Right ventricle myocardium inferior (tissue), 1 donor: Measurements from ENCODE around the gene TXNIP. TPM values are rescaled to one million over a fixed set of nuclear protein-coding genes. Genes with fewer than 3 reads are reported as not detected.
"Not testable (repeated sequence)": the region's sequence is repeated elsewhere in the genome, so short reads cannot be mapped to it uniquely, and the experiment has no call there.

ENCODE experiments used
- ATAC-seq: fragments of 200-7000 bp; cut with Tn5 transposase; one replicate; pipeline ENCODE4 v1.9.1; 2020; ENCODE audit warnings: mild to moderate bottlenecking, moderate library complexity
- DNase-seq: peaks from one replicate; pipeline ENCODE4 v3.0.0; 2021; ENCODE audit errors: missing footprints
- intact Hi-C: fragments of 100-400 bp; cut with DNase I; formaldehyde crosslinking; loops from one replicate; pipeline ENCODE4 v1.11.0; 2022
- long read RNA-seq: library from polyadenylated mRNA; unstranded; transcript quantifications from one replicate; pipeline ENCODE4 v2.0.0, GENCODE V29; 2021
- total RNA-seq: library from RNA; stranded (reverse); fragmentation: NEBNext Ultra II Directional; extraction: Animal tissue kit (Norgen Biotek cat#: 25700); gene quantifications from one replicate; pipeline ENCODE4 v1.2.1, GENCODE V29; 2021
- donor health status: DM: no; HTN: yes; CAD: no; lungs with severe emphysema.

Gene TXNIP
- total RNA-seq = 1,017 TPM
- long read RNA-seq, transcript TXNIP-204 (8 exons, 2,926 nt) = major isoform, 272 of 338 reads
- long read RNA-seq, transcript TXNIP-202 (2 exons, 509 nt) = minor isoform, 11 of 338 reads
- long read RNA-seq, partial matches to known transcripts = 42 of 338 reads
- long read RNA-seq, other reads (novel, unspliced or antisense) = 12 of 338 reads

GRCh38 chr1:145996433-145997015 is at the start of gene TXNIP:
Gene TXNIP, minus strand, starts transcription at chr1:145996579. Its CDS starts 313 bp downstream, at chr1:145996266.
- intact Hi-C loops = no loop called here
- DNase-seq = peak; percentile 100
- peak; percentile 87 for ATAC-seq

GRCh38 chr1:146039844-146040194 is 43.4 kb upstream of the TXNIP start:
- intact Hi-C loops = no loop called here
- no peak for ATAC-seq
- DNase-seq = no peak

GRCh38 chr1:146036965-146037646 is 40.7 kb upstream of the TXNIP start:
- intact Hi-C loops = no loop called here
- DNase-seq (peak; percentile 79), ATAC-seq (peak; percentile 78)

- DNase-seq (no peak), ATAC-seq (no peak)
- intact Hi-C loops = no loop called here
These were observed 40.0 kb upstream of the TXNIP start for GRCh38 chr1:146036241-146036964.

- ATAC-seq (no peak), DNase-seq (no peak)
- intact Hi-C loops = no loop called here
These were observed 38.7 kb upstream of the TXNIP start for GRCh38 chr1:146035048-146035423.

GRCh38 chr1:146032631-146033219 is 36.3 kb upstream of the TXNIP start:
- intact Hi-C loops = no loop called here
- no peak for ATAC-seq
- no peak for DNase-seq

- no peak for ATAC-seq
- intact Hi-C loops = no loop called here
- DNase-seq = no peak
These were observed 35.1 kb upstream of the TXNIP start for GRCh38 chr1:146031476-146031875.

- ATAC-seq (no peak), DNase-seq (no peak)
- intact Hi-C loops = no loop called here
These were observed 32.7 kb upstream of the TXNIP start for GRCh38 chr1:146029117-146029516.

GRCh38 chr1:146026650-146027049 is 30.3 kb upstream of the TXNIP start:
- intact Hi-C loops, ATAC-seq, DNase-seq: not testable (repeated sequence)

GRCh38 chr1:146025787-146026495 is 29.6 kb upstream of the TXNIP start:
- DNase-seq, intact Hi-C loops, ATAC-seq: not testable (repeated sequence)

GRCh38 chr1:146022403-146023127 is 26.2 kb upstream of the TXNIP start:
- ATAC-seq (no peak), DNase-seq (no peak)
- intact Hi-C loops = no loop called here

- intact Hi-C loops = no loop called here
- DNase-seq (no peak), ATAC-seq (peak; percentile 83)
These were observed 25.4 kb upstream of the TXNIP start, which contains the start of gene HJV for GRCh38 chr1:146021622-146022402. Gene HJV, minus strand, starts transcription at chr1:146021735. Its CDS starts 1,504 bp downstream, at chr1:146020231.

GRCh38 chr1:146021050-146021445 is 24.7 kb upstream of the TXNIP start:
- peak; percentile 33 for ATAC-seq
- DNase-seq = no peak
- intact Hi-C loops = no loop called here

GRCh38 chr1:146020058-146021049 is 24.0 kb upstream of the TXNIP start:
- intact Hi-C loops = no loop called here
- ATAC-seq (no peak), DNase-seq (no peak)

- intact Hi-C loops = no loop called here
- ATAC-seq (no peak), DNase-seq (no peak)
These were observed 23.1 kb upstream of the TXNIP start for GRCh38 chr1:146019231-146020057.
